RCC 7860 (cell line): ENCODE data around the gene GMPR2.
"Not testable (repeated sequence)": the region's sequence is repeated elsewhere in the genome, so short reads cannot be mapped to it uniquely, and the experiment has no call there.

Experiments
- DNase-seq: peaks from one replicate; pipeline ENCODE4 v3.0.0-alpha.2; 2015; ENCODE audit warnings: low spot score
- FAIRE-seq: peaks from 2 replicates; lab custom pipeline; 2012; peaks lifted over from hg19 to GRCh38; lab: Jason Lieb, UNC

GMPR2 gene

DNA sequence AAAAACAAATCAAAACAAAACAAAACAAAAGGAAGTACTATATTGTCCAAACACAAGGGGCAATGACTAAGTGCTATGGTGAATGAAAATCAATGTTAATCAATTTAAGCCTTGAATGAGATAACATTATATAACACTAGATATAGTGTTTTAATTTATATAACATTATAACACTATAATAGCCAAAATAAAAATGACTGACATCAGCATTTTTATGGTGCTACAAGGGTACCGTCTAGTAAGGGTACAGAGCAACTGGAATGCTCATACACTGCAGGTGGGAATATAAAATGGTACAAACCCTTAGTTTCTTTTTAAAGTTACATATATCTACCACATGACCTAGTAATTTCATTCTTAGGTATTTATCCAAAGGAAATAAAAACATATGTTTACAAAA lies 6.3 kb upstream of the GMPR2 start:
- DNase-seq (no peak), FAIRE-seq (no peak)

DNA sequence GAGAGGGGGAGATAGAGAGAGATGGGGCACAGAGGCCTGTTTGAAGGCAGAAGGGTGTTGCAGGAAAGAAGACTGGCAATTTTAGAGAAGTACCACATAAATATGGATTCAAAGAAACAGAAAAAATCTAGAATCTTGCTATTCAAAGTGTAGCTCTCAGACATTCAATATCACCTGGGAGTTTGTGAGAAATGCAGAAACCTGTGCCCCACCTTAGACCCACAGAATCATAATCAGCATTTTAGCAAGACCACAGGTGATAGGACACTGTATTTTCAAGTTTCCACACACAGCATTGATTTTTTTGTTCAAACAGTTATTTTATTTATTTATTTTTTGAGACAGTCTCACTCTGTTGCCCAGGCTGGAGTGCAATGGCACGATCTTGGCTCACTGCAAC lies 3.8 kb upstream of the GMPR2 start:
- no peak for DNase-seq
- no peak for FAIRE-seq

DNA sequence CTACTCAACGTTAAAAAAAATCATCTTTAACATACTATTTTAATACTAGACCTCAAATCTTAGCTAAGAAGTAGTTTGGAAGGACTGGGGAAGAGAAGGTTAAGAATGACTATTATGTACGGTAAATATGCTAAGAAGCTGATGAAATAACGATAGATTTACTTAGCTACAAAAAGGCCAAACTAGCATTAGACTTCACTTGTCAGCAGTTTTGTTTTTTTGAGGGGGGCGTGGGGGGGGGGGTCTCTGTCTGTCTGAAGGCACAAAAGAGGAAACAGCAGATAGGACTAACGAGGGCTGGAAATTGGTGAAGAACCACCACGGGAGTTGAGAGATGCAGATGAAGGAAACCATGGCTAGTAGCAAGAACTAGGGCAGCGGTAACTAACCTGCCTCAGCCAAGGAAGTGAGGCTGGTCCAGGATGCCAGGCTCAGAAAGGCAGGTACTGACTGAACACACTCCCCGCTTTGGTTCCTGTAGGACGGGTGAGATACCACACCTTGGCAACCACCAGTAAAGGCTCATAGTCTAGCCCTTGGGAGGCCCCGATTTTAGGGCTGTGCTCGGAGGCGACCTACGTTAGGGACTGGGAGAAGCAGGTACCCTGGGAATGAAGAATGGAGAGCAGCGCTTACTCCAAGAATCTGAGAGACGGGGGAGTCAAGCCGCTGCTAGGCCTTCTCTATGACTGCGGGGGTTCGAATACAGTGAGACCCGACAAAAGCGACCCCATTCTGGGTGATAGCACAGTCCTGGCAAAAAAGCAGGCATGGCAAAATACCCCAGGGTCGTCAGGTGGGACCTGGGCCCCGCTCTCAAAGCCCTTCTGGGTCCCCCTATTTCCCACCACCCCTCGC lies 1.2 kb upstream of the GMPR2 start:
- FAIRE-seq (no peak), DNase-seq (no peak)

DNA sequence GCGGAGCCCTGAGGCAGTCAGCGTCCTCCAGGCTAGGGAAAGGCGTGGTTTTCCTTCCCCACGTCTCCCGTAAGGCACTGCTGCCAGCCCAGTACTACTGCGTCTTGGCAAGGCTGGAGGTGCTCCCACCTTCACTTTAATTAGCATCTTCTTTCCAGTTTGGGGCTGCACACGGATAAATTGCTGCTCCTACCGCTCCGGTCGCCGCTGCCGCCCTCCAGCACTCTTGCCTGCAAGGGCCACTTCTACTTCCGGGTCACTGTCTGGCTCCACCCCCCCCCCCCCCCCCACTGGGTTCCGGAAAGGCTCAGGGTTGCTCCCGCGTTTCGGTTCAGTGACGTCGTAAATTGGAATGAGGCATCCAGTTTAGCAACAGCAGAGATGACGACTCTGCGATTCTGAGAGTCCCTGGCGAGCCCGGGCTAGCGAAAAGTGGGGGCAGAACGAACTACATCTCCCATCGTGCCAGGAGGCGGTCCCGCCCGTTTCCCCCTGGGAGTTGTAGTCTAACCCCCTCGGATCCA lies 546 bp upstream of the GMPR2 start, which contains the start of gene NEDD8:
Gene NEDD8, minus strand, starts transcription at position 247 of the 524 bp plus-strand sequence. Its CDS starts 100 bp downstream, at position 147.
- DNase-seq (peak; percentile 83), FAIRE-seq (no peak)

DNA sequence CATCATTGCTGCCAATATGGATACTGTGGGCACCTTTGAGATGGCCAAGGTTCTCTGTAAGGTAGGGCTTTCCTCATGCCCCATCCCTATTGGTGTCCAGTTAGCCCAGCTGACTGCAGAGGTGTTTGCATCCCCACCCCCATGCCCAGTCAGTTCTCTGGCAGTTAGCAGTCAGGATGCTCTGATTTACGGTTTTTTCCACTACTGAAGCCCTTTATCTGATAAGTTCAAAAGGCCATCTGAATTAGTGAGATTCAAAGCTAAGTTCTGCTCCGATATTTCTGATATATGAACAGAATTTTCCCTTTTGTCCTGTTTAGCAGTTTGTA lies 773 bp downstream of the GMPR2 start:
- DNase-seq: no peak
- FAIRE-seq: no peak

DNA sequence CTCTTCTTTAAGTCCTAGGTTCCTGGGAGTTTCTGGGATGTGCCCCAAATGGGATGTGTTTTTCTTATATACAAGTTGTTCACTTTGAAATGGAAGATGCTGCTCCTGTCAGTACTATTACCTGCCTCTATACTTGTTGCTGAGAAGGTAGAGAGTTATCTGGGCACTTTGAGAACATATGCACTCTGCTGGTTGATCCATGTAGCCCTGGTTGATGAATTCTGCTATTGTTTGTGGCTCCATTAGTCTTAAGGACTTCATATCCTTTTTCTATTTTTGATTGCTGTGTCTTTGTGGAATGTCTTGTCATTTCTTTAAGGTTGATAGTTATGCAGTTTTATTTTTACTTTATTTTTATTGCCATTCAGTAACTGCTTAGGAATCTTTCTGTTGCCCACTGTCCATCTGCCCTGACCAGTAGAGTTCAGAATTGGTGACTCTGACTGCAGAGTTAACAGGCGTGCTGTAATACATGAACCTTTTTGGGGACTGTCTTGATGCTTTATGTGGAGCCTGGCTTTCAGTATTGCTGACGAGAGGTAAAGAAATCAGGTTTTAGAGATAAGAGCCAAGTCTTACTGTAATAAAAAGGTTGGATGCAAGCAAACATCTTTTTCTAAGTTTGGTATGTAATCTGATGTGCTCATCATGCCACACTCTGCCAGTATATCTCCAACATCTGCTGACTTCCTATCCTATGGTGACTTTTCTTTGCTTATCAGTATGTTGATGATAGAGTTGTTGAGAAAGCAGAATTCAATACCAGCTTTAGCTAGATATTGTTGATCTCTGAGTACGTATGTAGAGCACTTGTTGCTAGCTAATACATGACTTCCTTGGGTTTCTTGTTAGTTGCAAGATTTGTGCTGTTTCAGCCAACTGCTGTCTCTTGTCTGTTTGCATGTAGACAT lies 1.6 kb downstream of the GMPR2 start:
- no peak for DNase-seq
- FAIRE-seq: no peak

DNA sequence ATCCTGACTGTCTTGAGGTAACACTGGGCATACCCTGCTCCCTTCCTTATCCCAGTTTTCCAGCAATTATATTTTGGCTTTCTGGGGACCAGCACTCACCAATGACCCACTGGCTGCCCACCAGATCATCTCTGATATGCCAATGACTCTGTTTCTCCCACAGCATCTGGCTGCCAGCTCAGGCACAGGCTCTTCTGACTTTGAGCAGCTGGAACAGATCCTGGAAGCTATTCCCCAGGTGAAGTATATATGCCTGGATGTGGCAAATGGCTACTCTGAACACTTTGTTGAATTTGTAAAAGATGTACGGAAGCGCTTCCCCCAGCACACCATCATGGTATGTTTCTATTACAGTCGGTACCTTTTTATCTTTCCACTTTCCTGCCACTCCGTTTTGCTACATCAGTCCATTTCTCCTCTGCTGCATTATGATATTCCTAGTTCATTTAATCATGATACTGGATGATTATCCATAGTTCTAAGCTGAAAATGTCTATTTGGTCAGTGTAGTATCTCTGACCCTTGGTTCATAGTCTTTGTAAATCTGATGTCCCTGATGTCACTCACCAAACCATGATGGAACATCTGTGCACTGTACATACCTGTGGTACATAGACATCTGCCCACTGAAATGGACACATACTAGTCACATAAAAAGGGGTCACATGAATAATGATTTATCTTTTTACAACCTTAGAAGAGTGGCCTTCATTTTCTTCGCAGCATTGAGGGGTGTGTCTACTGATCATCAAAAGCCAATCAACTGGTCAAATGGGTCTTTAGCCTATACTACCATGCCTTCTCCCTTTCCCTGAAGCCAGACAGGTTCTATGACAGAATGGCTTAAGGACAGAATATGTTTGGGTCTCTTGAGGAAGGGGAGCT lies 3.3 kb downstream of the GMPR2 start:
- FAIRE-seq: no peak
- no peak for DNase-seq

DNA sequence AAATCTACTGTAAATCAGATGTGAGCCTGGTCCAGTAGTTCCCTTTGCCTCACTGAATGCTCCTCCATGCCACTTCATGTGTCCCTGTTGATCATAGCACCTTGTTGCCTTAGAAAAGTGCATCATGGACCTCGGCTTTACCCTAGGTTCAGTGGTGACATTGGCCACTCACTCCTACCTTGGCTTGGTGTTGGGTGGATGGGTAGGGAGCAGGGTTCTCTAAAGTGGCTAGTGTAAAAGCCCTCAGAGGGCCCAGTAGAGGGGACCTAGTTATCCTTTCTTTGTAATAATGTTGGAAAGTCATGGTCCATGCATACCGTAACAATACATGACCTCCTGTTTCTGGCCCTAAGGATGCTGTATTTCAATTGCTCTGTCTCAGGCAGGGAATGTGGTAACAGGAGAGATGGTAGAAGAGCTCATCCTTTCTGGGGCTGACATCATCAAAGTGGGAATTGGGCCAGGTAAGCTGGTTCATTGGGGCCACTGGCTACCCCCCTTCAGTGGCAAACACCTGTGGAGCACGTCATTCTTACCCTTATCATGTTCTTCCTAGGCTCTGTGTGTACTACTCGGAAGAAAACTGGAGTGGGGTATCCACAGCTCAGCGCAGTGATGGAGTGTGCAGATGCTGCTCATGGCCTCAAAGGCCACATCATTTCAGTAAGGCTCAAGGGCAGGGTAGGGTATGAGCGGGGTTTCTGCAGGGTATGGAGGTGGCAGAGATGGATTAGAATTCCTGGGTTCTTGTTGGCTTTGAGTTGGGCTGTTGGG lies 4.1 kb downstream of the GMPR2 start:
- no peak for DNase-seq
- no peak for FAIRE-seq

DNA sequence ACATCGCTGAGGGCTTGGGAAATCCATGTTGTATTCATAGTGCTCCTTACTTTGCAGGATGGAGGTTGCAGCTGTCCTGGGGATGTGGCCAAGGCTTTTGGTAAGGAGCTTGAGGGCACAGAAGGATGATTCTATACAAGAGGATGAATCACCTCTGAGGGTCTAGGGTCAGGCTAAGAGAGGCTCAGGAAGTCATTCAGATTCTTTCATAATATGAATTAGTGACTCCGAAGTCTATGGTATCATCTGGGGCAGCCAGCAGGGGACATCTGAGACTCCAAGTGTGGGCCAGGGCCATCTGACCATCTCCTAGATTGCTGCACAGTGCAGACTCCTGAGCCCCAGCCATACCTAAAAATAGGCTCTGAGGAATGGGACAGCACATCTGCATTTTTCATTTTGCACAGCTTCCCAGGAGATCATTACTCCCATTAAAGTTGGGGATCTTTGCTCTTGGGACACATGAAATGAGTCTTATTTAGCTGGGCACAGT lies 4.8 kb downstream of the GMPR2 start:
- FAIRE-seq (no peak), DNase-seq (no peak)

DNA sequence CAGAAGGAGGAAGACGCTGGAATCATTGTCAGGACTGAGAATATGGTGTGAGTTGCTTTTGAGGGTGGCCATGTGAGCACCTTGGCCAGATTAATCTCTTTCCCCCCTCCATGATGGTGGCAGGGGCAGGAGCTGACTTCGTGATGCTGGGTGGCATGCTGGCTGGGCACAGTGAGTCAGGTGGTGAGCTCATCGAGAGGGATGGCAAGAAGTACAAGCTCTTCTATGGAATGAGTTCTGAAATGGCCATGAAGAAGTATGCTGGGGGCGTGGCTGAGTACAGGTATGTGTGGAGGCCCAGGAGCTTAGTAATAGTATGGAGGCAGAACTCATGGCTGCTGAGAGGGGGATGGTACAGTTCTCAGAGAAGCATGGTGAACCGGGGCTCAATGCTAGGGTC lies 5.4 kb downstream of the GMPR2 start:
- FAIRE-seq: no peak
- no peak for DNase-seq

DNA sequence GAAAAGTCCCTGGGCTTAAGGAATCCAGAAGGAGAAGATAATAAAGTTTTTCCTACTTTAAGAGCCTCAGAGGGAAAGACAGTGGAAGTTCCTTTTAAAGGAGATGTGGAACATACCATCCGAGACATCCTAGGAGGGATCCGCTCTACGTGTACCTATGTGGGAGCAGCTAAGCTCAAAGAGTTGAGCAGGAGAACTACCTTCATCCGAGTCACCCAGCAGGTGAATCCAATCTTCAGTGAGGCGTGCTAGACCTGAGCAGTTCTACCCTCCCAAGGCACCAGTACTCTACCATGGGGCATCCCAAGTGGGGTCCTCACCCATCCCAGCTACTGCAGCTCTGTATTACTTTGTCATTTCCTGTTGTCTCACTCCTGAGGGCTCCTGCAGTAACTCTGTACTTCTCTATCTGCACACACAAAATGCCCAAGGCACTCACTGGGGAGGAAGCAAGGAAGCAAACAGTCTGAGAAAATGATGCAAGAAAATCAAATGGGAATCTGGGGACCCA lies 5.9 kb downstream of the GMPR2 start:
- FAIRE-seq (no peak), DNase-seq (no peak)

DNA sequence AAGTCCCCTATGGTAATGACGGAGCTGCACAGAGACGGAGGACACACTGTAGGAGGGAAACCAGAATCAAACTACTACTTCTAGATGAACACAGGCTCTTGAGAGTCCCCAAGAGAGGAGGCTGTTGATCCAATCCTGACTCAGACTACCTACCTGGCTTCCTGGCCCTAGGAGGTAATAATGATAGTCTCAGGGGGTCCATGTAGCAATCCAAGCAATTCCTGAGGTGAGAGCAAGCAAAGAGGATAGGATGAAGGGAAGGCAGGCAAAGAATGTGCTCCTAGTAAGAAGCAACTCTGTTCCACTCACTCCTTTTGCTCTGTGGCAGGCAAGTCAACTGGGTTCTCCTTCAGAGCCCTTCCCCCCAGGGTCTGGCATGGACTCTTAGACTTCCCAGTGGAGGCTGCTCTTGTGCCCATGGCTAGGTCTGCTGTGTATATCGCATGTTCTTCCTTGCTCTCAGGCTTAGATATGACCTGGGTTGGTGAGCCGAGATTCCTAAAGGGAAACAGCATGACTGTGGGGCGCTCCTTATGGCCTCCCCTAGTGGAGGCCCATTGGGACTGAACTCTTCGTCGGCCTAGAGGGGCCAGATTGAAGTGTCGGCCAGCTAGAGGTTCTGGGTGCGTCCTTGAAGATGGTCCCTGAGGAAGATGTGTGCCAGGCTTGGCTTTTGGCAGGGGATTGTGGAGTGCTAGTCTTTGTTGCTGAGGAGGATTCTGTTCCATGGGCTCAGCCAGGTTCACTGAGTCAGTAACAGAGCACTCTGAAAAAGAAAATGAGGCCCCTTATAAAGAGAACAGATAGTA lies 7.6 kb downstream of the GMPR2 start:
- FAIRE-seq (no peak), DNase-seq (no peak)

DNA sequence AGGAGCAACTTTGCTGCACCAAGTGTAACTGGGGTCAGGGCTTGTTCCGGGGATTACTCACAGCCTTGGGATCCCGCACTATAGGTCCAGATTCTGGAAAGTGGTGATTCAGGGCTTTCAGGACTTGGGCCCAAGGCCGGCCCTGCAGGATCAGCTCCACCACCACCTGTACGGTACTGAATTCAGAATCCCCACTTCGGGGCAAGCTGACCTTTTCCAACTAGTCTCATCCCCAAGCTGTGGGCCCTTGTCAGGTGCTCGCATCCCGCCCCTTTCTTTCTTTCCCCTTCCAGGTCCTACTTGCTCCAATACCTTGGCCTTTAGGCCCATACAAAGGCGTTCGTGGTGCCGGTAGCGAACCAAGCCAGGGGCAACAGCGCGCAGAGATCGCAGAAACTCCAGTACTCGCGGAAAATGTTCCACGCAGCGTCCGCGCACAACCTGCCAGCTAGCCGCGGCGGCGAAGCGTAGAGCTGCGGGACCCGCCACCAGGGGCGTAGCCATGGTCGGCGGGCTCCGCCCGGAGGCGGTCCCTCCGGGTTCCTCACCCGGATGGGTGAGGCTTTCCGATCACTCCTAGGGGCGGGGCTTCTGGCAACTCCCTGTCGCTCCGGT lies 9.2 kb downstream of the GMPR2 start:
- peak; percentile 77 for DNase-seq
- FAIRE-seq: no peak

DNA sequence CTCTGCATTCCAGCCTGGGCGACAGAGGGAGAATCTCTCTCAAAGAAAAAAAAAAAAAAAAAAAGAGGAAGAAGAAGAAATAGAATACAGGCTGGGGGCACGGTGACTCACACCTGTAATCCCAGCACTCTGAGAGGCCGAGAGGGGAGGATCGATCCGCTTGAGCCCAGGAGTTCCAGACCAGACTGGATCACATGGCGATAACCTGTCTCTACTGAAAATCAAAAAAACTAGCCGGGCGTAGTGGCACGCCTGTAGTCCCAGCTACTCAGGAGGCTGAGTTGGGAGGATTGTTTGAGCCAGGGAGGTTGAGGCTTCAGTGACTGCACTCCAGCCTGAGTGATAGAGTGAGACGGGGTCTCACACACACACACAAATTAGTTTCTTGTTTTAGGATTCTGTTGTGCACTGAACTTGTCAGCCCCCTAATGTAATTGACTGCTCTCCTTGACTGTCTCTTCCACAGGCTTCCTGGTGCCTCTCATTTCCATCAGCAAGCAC lies 10.7 kb downstream of the GMPR2 start:
- DNase-seq (no peak), FAIRE-seq (no peak)

DNA sequence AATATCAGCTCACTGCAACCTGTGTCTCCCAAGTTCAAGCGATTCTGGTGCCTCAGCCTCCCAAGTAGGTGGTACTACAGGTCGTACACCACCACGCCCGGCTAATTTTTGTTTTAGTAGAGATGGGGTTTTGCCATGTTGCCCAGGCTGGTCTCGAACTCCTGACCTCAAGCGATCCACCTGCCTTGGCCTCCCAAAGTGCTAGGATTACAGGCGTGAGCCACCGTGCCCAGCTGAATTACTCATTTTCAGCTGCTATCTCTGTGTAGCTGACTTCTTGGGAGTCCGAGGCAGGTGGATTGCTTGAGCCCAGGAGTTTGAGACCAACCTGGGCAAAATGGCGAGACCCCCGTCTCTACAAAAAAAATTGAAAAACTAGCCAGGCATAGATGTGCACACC lies 12.6 kb downstream of the GMPR2 start:
- DNase-seq, FAIRE-seq: not testable (repeated sequence)

DNA sequence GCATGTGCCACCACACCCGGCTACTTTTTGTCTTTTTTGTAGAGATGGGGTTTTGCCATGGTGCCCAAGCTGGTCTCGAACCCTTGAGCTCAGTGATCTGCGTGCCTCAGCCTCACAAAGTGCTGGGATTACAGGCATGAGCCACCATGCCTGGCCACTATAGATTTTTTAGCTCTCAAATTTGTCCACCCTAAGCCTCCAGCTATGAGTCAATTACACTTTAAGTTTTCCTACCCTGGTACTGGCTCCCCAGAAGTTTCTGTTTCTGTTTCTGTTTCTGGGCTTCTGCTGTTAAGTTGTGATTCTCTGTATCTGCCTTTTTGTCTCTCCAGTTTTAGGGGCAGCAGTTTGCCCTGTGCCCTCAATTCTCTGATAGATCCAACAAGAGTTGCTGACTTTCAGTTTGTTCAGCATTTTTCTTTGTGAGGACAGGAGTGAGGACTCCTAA lies 14.1 kb downstream of the GMPR2 start:
- FAIRE-seq (no peak), DNase-seq (no peak)

DNA sequence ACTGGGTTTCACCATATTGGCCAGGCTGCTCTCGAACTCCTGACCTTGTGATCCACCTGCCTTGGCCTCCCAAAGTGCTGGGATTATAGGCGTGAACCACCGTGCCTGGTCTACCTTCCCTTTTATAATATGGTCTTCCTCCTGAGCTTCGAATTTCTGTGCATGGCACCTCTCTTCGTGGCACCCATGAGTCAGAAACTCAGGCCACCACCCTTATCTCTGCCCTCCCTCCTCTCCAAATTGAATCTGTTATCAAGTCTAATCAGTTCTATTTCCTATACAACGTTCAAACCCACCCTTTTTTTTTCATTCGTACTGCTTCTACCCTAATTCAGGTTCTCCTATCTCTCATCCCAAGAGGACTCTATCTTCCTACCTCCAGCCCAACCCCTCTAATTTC lies 14.7 kb downstream of the GMPR2 start:
- DNase-seq: no peak
- no peak for FAIRE-seq
